ENCODE data around the gene METAP2.

METAP2 gene

GRCh38 chr12:95548539-95549391 lies 74.8 kb downstream of the METAP2 start:
- H3K27ac ChIP-seq: no peak overlapping the region
- ChIA-PET CTCF (no interaction called here), POLR2A (ENCODE audit: low non-redundant PET) (no interaction called here)
- peak; percentile 12 for DNase-seq (ENCODE audit: low spot score)
- TF ChIP-seq, protein P1, sequence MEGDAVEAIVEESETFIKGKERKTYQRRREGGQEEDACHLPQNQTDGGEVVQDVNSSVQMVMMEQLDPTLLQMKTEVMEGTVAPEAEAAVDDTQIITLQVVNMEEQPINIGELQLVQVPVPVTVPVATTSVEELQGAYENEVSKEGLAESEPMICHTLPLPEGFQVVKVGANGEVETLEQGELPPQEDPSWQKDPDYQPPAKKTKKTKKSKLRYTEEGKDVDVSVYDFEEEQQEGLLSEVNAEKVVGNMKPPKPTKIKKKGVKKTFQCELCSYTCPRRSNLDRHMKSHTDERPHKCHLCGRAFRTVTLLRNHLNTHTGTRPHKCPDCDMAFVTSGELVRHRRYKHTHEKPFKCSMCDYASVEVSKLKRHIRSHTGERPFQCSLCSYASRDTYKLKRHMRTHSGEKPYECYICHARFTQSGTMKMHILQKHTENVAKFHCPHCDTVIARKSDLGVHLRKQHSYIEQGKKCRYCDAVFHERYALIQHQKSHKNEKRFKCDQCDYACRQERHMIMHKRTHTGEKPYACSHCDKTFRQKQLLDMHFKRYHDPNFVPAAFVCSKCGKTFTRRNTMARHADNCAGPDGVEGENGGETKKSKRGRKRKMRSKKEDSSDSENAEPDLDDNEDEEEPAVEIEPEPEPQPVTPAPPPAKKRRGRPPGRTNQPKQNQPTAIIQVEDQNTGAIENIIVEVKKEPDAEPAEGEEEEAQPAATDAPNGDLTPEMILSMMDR (conservative IDR thresholded peaks at IDR 0.05; ENCODE audit: low read depth): no peak

DNA sequence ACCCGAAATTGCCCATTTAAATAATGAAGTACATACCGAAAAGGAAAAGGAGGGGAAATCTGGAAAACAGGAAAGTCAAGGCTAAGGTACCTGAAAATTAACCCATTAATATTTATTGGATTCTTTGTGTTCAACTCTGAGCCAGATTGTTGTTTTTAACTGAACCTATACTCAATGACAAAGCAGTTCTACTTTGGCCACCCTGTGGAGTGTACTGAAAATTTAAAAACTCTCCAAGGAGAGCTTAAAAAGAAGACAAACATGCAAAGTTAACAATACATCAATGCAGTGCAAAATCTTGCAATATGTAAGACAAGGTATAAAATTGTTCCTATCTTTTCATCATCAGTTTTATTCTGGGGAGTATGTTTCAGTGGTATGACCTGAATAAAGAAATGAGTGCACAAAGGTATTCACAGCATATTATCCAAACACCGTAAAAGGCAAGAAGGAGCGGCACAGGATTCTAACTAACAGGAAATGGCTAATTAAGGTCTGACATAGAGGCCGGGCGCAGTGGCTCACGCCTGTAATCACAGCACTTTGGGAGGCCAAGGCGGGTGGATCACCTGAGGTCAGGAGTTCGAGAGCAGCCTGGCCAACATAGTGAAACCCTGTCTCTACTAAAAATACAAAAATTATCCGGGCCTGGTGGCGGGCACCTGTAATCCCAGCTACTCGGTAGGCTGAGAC lies 75.6 kb downstream of the METAP2 start:
- TF ChIP-seq, protein P1 (conservative IDR thresholded peaks at IDR 0.05; ENCODE audit: low read depth): no peak
- ChIA-PET POLR2A (ENCODE audit: low non-redundant PET) (no interaction called here), CTCF (interaction anchor here (0.7 kb wide), 1 partner anchor 244 kb away, joined by 3 read pairs; no protein-coding TSS in a partner anchor)
- no peak overlapping the region for H3K27ac ChIP-seq
- no peak for DNase-seq (ENCODE audit: low spot score)

GRCh38 chr12:95551305-95551704 lies 77.4 kb downstream of the METAP2 start, which contains the start of gene USP44:
USP44 (minus strand) TSS chr12:95551476; CDS start chr12:95534256, 17,220 bp downstream.
- CTCF ChIA-PET: no interaction called here
- DNase-seq (ENCODE audit: low spot score): no peak
- TF ChIP-seq, protein P1 (conservative IDR thresholded peaks at IDR 0.05; ENCODE audit: low read depth): no peak
- POLR2A ChIA-PET (ENCODE audit: low non-redundant PET): no interaction called here
- H3K27ac ChIP-seq: no peak within 1 kb of the TSS

DNA sequence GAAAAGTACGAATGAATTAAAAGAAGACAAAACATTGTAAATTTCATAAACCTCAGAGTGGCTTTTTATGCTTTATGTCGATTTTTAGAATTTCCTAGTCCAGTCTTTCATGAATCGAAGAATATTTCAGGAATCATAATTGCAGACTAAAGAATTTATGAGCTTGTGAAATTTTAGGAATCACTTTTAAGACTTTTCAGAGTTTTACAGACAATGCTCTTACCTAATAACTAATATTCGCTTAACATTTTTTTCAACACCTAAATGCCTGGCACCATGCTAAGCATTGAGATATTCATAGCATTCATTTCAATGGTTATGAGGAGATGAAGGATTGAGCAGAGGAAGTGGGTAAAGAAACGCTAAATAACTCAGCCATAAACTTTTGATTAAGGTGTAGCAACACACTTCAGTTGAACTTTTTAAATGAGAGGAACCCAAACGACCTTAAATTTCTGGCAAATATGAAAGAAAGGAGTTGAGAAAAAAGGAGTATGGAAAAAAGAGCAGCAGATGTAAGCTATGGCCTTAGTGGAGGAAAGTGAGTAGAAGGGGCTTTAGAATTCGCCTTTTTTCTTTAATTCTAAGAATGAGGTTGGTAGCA lies 78.1 kb downstream of the METAP2 start:
- TF ChIP-seq, protein P1 (conservative IDR thresholded peaks at IDR 0.05; ENCODE audit: low read depth): no peak
- POLR2A ChIA-PET (ENCODE audit: low non-redundant PET): no interaction called here
- CTCF ChIA-PET: interaction anchor here (0.6 kb wide), 1 partner anchor 286 kb away, joined by 4 read pairs; no protein-coding TSS in a partner anchor
- no peak for DNase-seq (ENCODE audit: low spot score)
- H3K27ac ChIP-seq: no peak overlapping the region

- POLR2A ChIA-PET (ENCODE audit: low non-redundant PET): no interaction called here
- H3K27ac ChIP-seq: no peak overlapping the region
- CTCF ChIA-PET: interaction anchor here (0.6 kb wide), 1 partner anchor 364 kb away, joined by 4 read pairs; no protein-coding TSS in a partner anchor
- no peak for DNase-seq (ENCODE audit: low spot score)
- TF ChIP-seq, protein P1 (conservative IDR thresholded peaks at IDR 0.05; ENCODE audit: low read depth): no peak
These were observed 79.4 kb downstream of the METAP2 start for GRCh38 chr12:95553197-95553943.
